ENCODE measurements around the gene NCKAP5L. TPM values are rescaled to one million over a fixed set of nuclear protein-coding genes. Genes with fewer than 3 reads are reported as not detected.

Gene NCKAP5L
- total and polyA plus RNA-seq, 2 of the 8 experiments (the other 6 are each of a cell fraction or from before 2014, with no cell fraction given) = 9.4 to 27.9 TPM

DNA sequence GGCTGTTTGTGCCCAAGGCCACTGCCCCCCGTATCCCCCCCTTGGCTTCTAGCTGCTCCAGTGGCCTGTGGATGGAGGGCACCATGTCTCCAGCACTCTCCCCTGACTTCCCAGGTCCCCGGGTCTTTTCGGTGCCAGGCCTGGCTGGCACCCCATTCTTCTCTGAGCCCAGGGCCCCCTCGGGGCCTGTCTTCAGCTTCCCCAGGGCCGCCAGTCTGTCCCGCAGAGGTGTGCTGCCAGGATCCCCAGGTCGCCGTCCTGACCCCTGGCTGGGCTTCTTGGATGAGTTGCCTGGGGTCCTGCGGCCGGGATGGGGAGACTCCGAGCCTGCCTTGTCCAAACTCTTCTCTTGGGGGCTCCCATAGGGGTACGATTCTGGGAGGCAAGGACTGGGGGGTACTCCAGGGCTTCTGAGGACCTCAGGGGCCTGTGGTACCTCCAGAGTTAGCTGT, 32.5 kb downstream of the NCKAP5L start (continued):
- TF ChIP-seq, protein P1, sequence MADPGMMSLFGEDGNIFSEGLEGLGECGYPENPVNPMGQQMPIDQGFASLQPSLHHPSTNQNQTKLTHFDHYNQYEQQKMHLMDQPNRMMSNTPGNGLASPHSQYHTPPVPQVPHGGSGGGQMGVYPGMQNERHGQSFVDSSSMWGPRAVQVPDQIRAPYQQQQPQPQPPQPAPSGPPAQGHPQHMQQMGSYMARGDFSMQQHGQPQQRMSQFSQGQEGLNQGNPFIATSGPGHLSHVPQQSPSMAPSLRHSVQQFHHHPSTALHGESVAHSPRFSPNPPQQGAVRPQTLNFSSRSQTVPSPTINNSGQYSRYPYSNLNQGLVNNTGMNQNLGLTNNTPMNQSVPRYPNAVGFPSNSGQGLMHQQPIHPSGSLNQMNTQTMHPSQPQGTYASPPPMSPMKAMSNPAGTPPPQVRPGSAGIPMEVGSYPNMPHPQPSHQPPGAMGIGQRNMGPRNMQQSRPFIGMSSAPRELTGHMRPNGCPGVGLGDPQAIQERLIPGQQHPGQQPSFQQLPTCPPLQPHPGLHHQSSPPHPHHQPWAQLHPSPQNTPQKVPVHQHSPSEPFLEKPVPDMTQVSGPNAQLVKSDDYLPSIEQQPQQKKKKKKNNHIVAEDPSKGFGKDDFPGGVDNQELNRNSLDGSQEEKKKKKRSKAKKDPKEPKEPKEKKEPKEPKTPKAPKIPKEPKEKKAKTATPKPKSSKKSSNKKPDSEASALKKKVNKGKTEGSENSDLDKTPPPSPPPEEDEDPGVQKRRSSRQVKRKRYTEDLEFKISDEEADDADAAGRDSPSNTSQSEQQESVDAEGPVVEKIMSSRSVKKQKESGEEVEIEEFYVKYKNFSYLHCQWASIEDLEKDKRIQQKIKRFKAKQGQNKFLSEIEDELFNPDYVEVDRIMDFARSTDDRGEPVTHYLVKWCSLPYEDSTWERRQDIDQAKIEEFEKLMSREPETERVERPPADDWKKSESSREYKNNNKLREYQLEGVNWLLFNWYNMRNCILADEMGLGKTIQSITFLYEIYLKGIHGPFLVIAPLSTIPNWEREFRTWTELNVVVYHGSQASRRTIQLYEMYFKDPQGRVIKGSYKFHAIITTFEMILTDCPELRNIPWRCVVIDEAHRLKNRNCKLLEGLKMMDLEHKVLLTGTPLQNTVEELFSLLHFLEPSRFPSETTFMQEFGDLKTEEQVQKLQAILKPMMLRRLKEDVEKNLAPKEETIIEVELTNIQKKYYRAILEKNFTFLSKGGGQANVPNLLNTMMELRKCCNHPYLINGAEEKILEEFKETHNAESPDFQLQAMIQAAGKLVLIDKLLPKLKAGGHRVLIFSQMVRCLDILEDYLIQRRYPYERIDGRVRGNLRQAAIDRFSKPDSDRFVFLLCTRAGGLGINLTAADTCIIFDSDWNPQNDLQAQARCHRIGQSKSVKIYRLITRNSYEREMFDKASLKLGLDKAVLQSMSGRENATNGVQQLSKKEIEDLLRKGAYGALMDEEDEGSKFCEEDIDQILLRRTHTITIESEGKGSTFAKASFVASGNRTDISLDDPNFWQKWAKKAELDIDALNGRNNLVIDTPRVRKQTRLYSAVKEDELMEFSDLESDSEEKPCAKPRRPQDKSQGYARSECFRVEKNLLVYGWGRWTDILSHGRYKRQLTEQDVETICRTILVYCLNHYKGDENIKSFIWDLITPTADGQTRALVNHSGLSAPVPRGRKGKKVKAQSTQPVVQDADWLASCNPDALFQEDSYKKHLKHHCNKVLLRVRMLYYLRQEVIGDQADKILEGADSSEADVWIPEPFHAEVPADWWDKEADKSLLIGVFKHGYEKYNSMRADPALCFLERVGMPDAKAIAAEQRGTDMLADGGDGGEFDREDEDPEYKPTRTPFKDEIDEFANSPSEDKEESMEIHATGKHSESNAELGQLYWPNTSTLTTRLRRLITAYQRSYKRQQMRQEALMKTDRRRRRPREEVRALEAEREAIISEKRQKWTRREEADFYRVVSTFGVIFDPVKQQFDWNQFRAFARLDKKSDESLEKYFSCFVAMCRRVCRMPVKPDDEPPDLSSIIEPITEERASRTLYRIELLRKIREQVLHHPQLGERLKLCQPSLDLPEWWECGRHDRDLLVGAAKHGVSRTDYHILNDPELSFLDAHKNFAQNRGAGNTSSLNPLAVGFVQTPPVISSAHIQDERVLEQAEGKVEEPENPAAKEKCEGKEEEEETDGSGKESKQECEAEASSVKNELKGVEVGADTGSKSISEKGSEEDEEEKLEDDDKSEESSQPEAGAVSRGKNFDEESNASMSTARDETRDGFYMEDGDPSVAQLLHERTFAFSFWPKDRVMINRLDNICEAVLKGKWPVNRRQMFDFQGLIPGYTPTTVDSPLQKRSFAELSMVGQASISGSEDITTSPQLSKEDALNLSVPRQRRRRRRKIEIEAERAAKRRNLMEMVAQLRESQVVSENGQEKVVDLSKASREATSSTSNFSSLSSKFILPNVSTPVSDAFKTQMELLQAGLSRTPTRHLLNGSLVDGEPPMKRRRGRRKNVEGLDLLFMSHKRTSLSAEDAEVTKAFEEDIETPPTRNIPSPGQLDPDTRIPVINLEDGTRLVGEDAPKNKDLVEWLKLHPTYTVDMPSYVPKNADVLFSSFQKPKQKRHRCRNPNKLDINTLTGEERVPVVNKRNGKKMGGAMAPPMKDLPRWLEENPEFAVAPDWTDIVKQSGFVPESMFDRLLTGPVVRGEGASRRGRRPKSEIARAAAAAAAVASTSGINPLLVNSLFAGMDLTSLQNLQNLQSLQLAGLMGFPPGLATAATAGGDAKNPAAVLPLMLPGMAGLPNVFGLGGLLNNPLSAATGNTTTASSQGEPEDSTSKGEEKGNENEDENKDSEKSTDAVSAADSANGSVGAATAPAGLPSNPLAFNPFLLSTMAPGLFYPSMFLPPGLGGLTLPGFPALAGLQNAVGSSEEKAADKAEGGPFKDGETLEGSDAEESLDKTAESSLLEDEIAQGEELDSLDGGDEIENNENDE (IDR thresholded peaks at IDR 0.05; ENCODE audit: insufficient replicate concordance, low read length) = no peak
- TF ChIP-seq TAF7 (optimal IDR thresholded peaks at IDR 0.05; ENCODE audit: borderline replicate concordance, low read depth, low read length) = no peak

Data from H1 (cell line).